Activated T-helper 2 cell treated with anti-CD3 and anti-CD28 coated beads, Interferon-gamma antibody, Interleukin-2, Interleukin-4, amounts not matched to agents 10 μg/mL and 5 μg/mL and 100 μg/mL, durations not matched to agents 14 hours and 24 hours and 36 hours (primary cell): Measurements from ENCODE around the gene SND1. TPM values are rescaled to one million over a fixed set of nuclear protein-coding genes. Genes with fewer than 3 reads are reported as not detected.
"Not testable (repeated sequence)": the region's sequence is repeated elsewhere in the genome, so short reads cannot be mapped to it uniquely, and the experiment has no call there.

ENCODE experiments used
- DNase-seq: peaks from one replicate; pipeline ENCODE4 v3.0.0; 2021; ENCODE audit warnings: low spot score
- H3K27ac Mint-ChIP-seq: one replicate; pipeline ENCODE4 v1.8.0; 2021; ENCODE audit warnings: mixed read lengths
- H3K27me3 Mint-ChIP-seq: one replicate; pipeline ENCODE4 v1.8.0; 2021; ENCODE audit warnings: low read depth, mixed read lengths
- H3K36me3 Mint-ChIP-seq: one replicate; pipeline ENCODE4 v1.8.0; 2021; ENCODE audit warnings: low read depth, mixed read lengths
- H3K4me1 Mint-ChIP-seq: one replicate; pipeline ENCODE4 v1.8.0; 2021; ENCODE audit warnings: low read depth, mixed read lengths
- H3K4me3 Mint-ChIP-seq: one replicate; pipeline ENCODE4 v1.8.0; 2021; ENCODE audit warnings: low read depth, mild to moderate bottlenecking, moderate library complexity, mixed read lengths
- H3K9me3 Mint-ChIP-seq: one replicate; pipeline ENCODE4 v1.8.0; 2021; ENCODE audit warnings: mixed read lengths
- intact Hi-C: fragments of 100-400 bp; cut with micrococcal nuclease; formaldehyde crosslinking; loops from one replicate; pipeline ENCODE4 v1.15.1; 2023
- total RNA-seq: library from RNA; stranded (reverse); gene quantifications from 2 replicates; pipeline ENCODE4 v1.2.3, GENCODE V29; 2022

Gene SND1
- total RNA-seq, 1 donor from 2014 or later, result 311 TPM

DNA sequence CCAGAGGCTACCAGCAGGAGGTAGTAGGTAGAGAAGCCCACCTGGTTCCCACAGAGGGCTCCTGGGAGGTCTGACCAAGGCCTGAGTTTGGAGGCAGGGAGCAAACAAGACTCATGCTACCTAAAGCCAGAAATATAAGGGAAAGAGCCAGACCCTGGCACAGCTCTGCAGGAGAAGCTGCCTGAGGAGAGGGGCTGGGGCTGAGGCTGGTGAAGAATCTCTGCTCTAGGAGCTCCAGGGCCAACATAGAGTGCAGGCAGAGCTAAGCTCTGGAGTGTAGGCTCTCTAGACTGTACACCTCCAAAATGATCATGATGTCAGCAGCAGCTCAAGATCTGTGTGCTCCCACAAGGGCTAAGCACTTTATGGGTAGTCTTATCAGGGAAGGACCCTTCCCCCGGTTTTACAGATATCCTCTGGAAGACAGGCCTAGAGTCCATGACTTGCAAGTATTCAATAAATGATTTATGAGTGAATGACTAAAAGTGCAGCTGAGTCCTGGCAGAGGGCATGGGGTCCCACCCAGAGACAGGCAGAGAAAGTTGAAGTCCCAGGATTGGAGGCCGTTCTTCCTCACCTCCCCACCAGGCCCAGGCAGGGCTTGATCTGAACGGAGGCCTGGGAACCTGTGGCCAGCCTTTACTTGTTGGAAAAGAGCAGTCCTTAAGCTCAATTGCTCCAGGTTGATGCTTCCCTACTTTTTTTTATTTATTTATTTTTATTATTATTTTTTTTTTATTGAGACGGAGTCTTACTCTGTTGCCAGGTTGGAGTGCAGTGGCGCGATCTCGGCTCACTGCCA, 450.7 kb downstream of the SND1 start:
- H3K9me3 Mint-ChIP-seq, result no peaks in the 10 kb centered on the region
- intact Hi-C loops, result loop anchor here (5.0 kb wide), 1 partner anchor 35 kb away; no protein-coding TSS in a partner anchor
- no peak for DNase-seq
- no peak overlapping the region for H3K27ac Mint-ChIP-seq
- no peak overlapping the region for H3K4me3 Mint-ChIP-seq
- no peaks in the 10 kb centered on the region for H3K36me3 Mint-ChIP-seq
- peaks cover 10% of the 10 kb centered on the region for H3K27me3 Mint-ChIP-seq
- H3K4me1 Mint-ChIP-seq, result peaks cover 21% of the 10 kb centered on the region

- intact Hi-C loops, result loop anchor here (5.0 kb wide), 1 partner anchor 34 kb away; no protein-coding TSS in a partner anchor
- H3K36me3 Mint-ChIP-seq, result no peaks in the 10 kb centered on the region
- no peaks in the 10 kb centered on the region for H3K9me3 Mint-ChIP-seq
- H3K27ac Mint-ChIP-seq, result peak overlapping the region; percentile 70
- H3K27me3 Mint-ChIP-seq, result peaks cover 10% of the 10 kb centered on the region
- H3K4me3 Mint-ChIP-seq, result peak overlapping the region; percentile 84
- DNase-seq, result no peak
- peaks cover 24% of the 10 kb centered on the region for H3K4me1 Mint-ChIP-seq
These were observed 451.6 kb downstream of the SND1 start for GRCh38 chr7:128103498-128104107.

DNA sequence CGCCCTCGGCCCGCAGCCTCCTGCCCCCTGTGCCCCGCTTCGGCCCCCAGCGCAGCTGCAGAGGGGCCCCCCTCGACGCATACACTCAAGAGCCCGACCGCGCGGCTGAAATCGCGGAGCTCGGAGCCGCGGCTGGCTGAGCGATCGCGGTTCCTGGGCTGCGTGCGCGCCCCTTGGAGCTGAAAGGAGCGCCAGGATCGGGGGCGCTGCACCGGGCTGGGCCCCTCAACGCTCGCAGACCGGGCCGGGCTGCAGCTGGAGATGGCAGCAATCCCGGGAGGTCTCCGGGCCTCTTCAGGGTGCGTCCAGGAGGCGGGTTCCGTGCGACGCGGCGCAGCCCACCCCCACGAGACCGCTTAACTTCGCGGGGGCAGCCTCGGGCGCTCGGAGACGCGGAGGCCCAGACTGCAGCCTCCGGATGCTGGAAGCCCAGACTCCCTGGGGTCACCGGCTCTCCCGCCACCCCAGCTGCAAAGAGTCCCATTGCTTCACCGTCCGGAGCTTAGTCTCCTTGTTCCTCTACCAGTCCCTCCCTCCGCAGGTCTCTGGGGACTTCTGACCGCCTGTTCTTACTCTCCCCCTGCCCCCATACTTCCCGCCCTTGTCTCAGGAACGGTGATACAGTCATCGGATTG, 452.2 kb downstream of the SND1 start:
- Mint-ChIP-seq H3K27me3 (peaks cover 10% of the 10 kb centered on the region), H3K36me3 (no peaks in the 10 kb centered on the region), H3K4me1 (peaks cover 28% of the 10 kb centered on the region), H3K27ac (no peak overlapping the region), H3K4me3 (peak overlapping the region; percentile 84), H3K9me3 (no peaks in the 10 kb centered on the region)
- intact Hi-C loops, result loop anchor here (5.0 kb wide), 1 partner anchor 33 kb away; no protein-coding TSS in a partner anchor
- DNase-seq, result no peak

DNA sequence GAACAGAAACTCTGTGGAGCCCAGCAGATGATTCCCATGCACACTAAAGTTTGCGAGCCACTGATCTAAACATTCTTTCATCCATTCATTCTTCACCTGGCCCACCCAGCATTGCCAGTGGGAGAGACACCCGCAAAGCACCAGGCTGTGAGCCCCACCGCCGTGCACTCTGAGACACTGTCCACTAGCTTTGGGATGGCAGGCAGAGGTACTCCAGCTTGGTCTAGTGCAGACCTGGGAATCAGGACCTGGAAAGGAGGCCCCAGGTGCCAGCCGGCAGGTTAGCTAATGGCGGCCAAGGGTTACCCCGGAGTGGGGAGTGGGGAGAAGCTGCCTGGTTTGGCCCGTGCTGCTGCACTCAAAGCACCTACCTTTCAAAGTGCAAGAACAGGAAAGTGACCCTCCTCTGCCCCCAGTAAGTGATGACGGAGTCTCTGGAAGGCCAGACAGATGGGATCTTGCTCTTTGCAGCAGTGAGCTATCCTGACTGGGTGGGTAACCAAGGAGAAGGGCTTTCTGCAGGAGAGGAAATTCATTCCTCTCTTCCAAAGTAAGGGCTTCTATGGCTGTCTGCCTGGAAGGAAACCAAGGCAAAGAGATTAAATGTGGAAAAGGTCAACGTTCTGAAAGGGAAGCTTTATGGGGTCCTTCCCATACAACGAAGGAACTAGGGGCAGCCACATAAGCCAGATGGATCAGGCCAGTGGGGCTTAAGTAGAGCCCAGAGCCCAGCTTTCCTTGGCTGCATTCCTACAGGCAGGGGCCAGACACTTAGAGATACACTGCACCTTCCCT, 453.4 kb downstream of the SND1 start:
- H3K27ac Mint-ChIP-seq, result no peak overlapping the region
- intact Hi-C loops, result no loop called here
- H3K36me3 Mint-ChIP-seq, result no peaks in the 10 kb centered on the region
- H3K27me3 Mint-ChIP-seq, result peaks cover 10% of the 10 kb centered on the region
- H3K9me3 Mint-ChIP-seq, result no peaks in the 10 kb centered on the region
- peak overlapping the region; percentile 47 for H3K4me3 Mint-ChIP-seq
- DNase-seq, result no peak
- peaks cover 35% of the 10 kb centered on the region for H3K4me1 Mint-ChIP-seq

DNA sequence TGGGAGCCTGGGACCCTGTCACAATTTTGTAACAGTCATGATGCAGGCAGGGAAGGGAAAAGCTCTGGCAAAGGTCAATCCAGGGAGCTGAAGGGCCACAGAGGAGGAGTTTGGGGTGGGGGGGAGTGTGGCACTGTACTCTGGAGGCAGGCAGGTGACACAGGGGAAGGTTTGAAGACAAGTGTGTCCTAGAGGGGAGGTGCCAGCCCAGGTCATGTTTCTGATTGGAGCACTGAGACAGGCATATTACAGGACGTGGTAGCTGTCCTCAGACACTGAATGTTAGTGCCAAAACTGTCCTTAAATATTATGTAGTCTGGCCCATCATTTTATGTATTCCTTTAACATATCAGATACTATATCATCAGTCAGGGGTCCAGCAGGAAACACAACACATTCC, 454.8 kb downstream of the SND1 start:
- H3K27ac Mint-ChIP-seq, result no peak overlapping the region
- H3K4me1 Mint-ChIP-seq, result peaks cover 38% of the 10 kb centered on the region
- intact Hi-C loops, result no loop called here
- no peak overlapping the region for H3K4me3 Mint-ChIP-seq
- H3K27me3 Mint-ChIP-seq, result peaks cover 10% of the 10 kb centered on the region
- H3K9me3 Mint-ChIP-seq, result no peaks in the 10 kb centered on the region
- no peak for DNase-seq
- no peaks in the 10 kb centered on the region for H3K36me3 Mint-ChIP-seq

- H3K36me3 Mint-ChIP-seq, H3K27ac Mint-ChIP-seq, intact Hi-C loops, DNase-seq, H3K4me3 Mint-ChIP-seq, H3K9me3 Mint-ChIP-seq: not testable (repeated sequence)
- Mint-ChIP-seq H3K4me1 (peaks cover 42% of the 10 kb centered on the region), H3K27me3 (peaks cover 10% of the 10 kb centered on the region)
These were observed 455.5 kb downstream of the SND1 start for GRCh38 chr7:128107516-128107915.

- no peak for DNase-seq
- no peak overlapping the region for H3K27ac Mint-ChIP-seq
- no peak overlapping the region for H3K4me3 Mint-ChIP-seq
- intact Hi-C loops, result no loop called here
- H3K36me3 Mint-ChIP-seq, result no peaks in the 10 kb centered on the region
- peaks cover 42% of the 10 kb centered on the region for H3K4me1 Mint-ChIP-seq
- no peaks in the 10 kb centered on the region for H3K9me3 Mint-ChIP-seq
- peaks cover 12% of the 10 kb centered on the region for H3K27me3 Mint-ChIP-seq
These were observed 456.1 kb downstream of the SND1 start for GRCh38 chr7:128108129-128108528.

DNA sequence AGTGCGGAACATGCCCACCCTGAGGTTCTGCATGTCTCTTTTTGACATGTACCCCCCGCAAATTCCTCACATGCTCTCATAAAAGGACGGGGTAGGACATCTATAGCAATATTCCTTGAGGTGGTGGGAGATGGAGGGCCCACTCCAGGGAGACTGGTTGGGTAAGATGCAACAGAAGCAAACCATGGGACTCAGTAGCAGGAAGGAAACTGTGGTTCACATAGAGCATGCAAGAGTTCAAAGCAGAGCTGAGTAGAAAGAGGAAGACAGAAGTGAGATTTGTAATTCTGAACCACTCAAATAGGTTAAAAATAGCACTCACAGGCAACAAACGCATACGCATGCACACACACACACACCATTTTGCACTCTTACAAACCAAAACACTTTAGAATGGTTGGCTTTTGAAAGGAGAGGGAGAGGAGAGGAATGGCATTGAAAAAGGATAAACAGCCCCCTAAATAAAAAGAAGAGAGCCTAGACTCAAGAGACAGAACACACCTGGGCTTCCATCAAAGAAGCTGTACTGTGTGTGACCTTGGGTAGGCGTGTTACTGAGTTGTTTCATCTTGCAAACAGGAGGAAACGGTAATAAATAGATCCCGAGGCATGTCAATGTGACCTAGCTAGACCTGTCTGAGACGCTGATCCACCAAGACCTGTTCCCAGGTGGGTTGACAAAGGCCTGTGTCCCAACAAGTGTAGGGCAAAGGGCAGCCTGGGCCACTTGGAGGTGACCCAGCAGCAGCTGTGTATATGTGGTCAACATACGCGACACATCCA, 456.8 kb downstream of the SND1 start:
- peaks cover 9% of the 10 kb centered on the region for H3K27me3 Mint-ChIP-seq
- H3K4me1 Mint-ChIP-seq, result peaks cover 38% of the 10 kb centered on the region
- DNase-seq, result peak; percentile 17
- intact Hi-C loops, result no loop called here
- peak overlapping the region; percentile 53 for H3K4me3 Mint-ChIP-seq
- H3K36me3 Mint-ChIP-seq, result no peaks in the 10 kb centered on the region
- H3K27ac Mint-ChIP-seq, result peak overlapping the region; percentile 59
- H3K9me3 Mint-ChIP-seq, result no peaks in the 10 kb centered on the region

DNA sequence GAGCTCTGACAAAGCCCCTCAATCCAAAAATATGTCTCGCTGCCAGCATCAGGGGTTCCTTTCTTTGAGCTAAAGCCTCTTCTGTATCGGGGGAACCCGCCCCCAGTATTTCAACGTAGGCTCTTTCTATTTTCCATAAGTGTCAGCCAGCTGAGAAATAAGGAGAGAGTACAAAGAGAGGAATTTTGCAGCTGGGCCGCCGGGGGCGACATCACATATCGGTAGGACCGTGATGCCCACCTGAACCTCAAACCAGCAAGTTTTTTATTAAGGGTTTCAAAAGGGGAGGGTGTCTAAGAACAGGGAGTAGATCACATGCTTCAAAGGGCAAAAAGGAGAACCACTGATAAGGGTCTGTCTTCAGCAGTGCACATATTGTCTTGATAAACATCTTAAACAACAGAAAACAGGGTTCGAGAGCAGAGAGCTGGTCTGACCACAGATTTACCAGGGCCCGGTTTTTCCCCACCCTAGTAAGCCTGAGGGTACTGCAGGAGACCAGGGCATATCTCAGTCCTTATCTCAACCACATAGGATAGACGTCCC, 457.5 kb downstream of the SND1 start:
- H3K9me3 Mint-ChIP-seq, H3K4me3 Mint-ChIP-seq, DNase-seq, H3K27ac Mint-ChIP-seq, H3K36me3 Mint-ChIP-seq, intact Hi-C loops: not testable (repeated sequence)
- Mint-ChIP-seq H3K27me3 (peaks cover 14% of the 10 kb centered on the region), H3K4me1 (peaks cover 37% of the 10 kb centered on the region)

DNA sequence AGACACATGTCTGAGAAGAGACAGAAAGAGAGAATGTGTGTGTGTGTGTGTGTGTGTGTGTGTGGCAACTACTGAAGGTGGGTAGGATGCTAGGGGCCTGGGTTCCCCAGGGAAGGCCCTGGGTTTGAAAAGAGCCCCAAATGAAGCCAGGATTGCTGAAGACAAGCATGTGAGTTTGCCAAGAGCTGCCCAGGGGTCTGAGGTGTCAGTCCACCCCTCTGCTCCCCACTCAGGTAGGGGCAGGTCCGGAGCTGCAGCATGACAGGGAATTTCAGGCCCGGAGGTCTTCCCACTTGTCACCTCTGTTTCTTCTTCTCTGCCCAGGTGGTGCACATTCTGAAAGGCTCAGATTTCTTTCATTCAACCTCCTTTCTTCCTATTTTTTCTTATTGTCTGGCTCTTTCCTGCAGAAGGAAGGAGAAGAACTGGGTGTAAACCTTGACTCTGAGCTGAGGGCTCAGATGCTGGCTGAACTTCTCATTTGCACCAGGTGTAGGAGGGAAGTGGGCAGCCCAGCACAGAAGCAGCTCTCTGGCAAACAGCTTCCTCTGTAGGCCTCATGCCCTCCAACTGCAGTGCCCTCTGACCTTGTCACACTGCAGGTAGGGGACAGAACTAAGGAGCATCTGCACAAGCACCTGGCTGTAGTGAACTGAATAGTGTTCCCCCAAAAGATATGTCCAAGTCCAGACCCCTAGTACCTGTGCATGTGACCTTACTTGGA, 458.8 kb downstream of the SND1 start:
- Mint-ChIP-seq H3K36me3 (no peaks in the 10 kb centered on the region), H3K27me3 (peaks cover 12% of the 10 kb centered on the region), H3K4me1 (peaks cover 34% of the 10 kb centered on the region), H3K9me3 (no peaks in the 10 kb centered on the region), H3K27ac (no peak overlapping the region), H3K4me3 (no peak overlapping the region)
- intact Hi-C loops, result loop anchor here (5.0 kb wide), 1 partner anchor 259 kb away; no protein-coding TSS in a partner anchor
- no peak for DNase-seq

GRCh38 chr7:128112018-128112780, 460.2 kb downstream of the SND1 start:
- H3K36me3 Mint-ChIP-seq, result no peaks in the 10 kb centered on the region
- peaks cover 10% of the 10 kb centered on the region for H3K27me3 Mint-ChIP-seq
- no peak for DNase-seq
- peaks cover 26% of the 10 kb centered on the region for H3K4me1 Mint-ChIP-seq
- no peak overlapping the region for H3K4me3 Mint-ChIP-seq
- no peak overlapping the region for H3K27ac Mint-ChIP-seq
- intact Hi-C loops, result loop anchor here (5.0 kb wide), 1 partner anchor 260 kb away; no protein-coding TSS in a partner anchor
- H3K9me3 Mint-ChIP-seq, result no peaks in the 10 kb centered on the region
